CD4-positive, alpha-beta T cell treated with Interleukin-6 at 100 ng/mL for 8 hours (primary cell): ENCODE data around the gene MRPS35.

Source experiments
- DNase-seq: peaks from one replicate; pipeline ENCODE4 v3.0.0-alpha.2; 2020; ENCODE audit warnings: mixed read lengths, low spot score

The MRPS35 gene

GRCh38 chr12:27772328-27773049 is 61.9 kb downstream of the MRPS35 start:
- no peak for DNase-seq

GRCh38 chr12:27777141-27777540 is 66.5 kb downstream of the MRPS35 start:
- DNase-seq = no peak

- no peak for DNase-seq
Observed at GRCh38 chr12:27778206-27778605, 67.6 kb downstream of the MRPS35 start.

- DNase-seq = no peak
Observed at GRCh38 chr12:27779416-27779919, 68.8 kb downstream of the MRPS35 start.

- DNase-seq = peak; percentile 61
Observed at GRCh38 chr12:27779920-27780611, 69.4 kb downstream of the MRPS35 start, which contains the start of the genes KLHL42 and MANSC4. KLHL42 (plus strand) TSS chr12:27780233; CDS start chr12:27780331, 98 bp downstream. MANSC4 (minus strand) TSS chr12:27780236; CDS start chr12:27771276, 8,960 bp downstream.

GRCh38 chr12:27780612-27781408 is 70.2 kb downstream of the MRPS35 start:
- DNase-seq = peak; percentile 9

GRCh38 chr12:27781680-27782079 is 71.0 kb downstream of the MRPS35 start:
- no peak for DNase-seq

GRCh38 chr12:27782481-27782880 is 71.8 kb downstream of the MRPS35 start:
- DNase-seq = no peak

GRCh38 chr12:27785882-27786570 is 75.4 kb downstream of the MRPS35 start:
- no peak for DNase-seq

- DNase-seq = no peak
Observed at GRCh38 chr12:27787559-27787958, 76.9 kb downstream of the MRPS35 start.

GRCh38 chr12:27790179-27790578 is 79.5 kb downstream of the MRPS35 start:
- DNase-seq = no peak

- DNase-seq = no peak
Observed at GRCh38 chr12:27794818-27795584, 84.4 kb downstream of the MRPS35 start.

- no peak for DNase-seq
Observed at GRCh38 chr12:27796128-27796527, 85.5 kb downstream of the MRPS35 start.

- DNase-seq = no peak
Observed at GRCh38 chr12:27797301-27798025, 86.8 kb downstream of the MRPS35 start.

GRCh38 chr12:27800819-27801218 is 90.2 kb downstream of the MRPS35 start:
- DNase-seq = no peak

GRCh38 chr12:27801630-27802029 is 91.0 kb downstream of the MRPS35 start:
- DNase-seq = no peak

GRCh38 chr12:27802511-27802910 is 91.9 kb downstream of the MRPS35 start:
- DNase-seq = no peak

- no peak for DNase-seq
Observed at GRCh38 chr12:27802936-27803335, 92.3 kb downstream of the MRPS35 start.

GRCh38 chr12:27805238-27805637 is 94.6 kb downstream of the MRPS35 start:
- no peak for DNase-seq
